Measurements from ENCODE around the gene SRC.

Gene SRC

DNA sequence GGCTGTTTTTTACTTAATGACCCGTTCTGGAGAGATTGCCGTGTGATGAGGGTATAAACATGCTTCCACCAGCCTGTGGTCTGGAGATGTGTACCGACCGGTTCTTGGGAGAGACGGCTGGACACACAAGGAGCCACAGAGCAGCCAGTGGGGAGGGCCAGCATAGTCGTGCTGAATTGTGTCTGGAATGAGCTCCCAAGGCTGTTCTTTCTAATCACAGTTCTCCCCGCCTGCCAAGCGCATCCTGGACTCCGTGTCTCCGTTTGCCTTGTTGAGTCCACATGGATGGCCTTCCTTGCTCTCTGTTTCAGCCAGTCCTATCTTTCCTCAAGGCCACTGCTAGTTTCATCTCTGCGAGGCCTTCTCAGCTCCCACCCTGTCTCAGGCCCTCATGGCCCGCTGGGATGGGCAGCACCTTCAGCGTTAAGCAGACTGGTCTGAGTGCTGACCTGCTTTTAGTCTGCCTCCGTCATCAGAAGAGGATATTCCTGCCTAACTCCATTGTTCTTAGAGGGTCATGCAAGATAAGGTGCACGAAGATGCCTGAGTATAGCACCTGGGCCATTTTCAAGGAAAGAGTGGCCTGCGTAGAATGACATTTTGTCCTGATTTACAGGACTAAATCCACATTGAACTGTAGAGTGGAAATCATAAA, 35.9 kb upstream of the SRC start:
- TF ChIP-seq, protein P1, sequence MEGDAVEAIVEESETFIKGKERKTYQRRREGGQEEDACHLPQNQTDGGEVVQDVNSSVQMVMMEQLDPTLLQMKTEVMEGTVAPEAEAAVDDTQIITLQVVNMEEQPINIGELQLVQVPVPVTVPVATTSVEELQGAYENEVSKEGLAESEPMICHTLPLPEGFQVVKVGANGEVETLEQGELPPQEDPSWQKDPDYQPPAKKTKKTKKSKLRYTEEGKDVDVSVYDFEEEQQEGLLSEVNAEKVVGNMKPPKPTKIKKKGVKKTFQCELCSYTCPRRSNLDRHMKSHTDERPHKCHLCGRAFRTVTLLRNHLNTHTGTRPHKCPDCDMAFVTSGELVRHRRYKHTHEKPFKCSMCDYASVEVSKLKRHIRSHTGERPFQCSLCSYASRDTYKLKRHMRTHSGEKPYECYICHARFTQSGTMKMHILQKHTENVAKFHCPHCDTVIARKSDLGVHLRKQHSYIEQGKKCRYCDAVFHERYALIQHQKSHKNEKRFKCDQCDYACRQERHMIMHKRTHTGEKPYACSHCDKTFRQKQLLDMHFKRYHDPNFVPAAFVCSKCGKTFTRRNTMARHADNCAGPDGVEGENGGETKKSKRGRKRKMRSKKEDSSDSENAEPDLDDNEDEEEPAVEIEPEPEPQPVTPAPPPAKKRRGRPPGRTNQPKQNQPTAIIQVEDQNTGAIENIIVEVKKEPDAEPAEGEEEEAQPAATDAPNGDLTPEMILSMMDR (IDR thresholded peaks at IDR 0.05; ENCODE audit: extremely low read depth, missing control alignments): no peak

DNA sequence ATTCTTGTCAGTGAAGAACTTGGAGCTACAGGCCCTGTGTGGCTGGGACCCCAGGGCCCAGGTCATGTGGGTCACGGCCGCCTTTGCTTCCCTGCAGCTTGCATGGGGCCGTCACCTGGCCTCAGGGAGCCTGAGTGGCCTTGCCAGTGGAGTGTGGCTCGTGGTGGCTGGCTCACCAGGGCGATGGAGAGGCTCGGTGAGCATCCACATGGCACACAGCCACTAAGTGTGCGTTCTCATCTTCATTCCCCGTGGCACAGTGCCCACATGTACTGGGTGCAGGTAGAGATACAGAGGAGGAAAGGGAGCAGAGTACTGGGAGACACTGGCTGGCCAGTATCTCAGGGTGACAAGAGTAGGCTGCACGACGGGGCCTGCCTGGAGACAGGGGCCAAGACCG, 35.0 kb upstream of the SRC start:
- DNase-seq (ENCODE audit: low spot score): no peak
- TF ChIP-seq, protein P1 (IDR thresholded peaks at IDR 0.05; ENCODE audit: extremely low read depth, missing control alignments): no peak

More for the DNA sequence above, 35.9 kb upstream of the SRC start:
- DNase-seq (ENCODE audit: low spot score): no peak

DNA sequence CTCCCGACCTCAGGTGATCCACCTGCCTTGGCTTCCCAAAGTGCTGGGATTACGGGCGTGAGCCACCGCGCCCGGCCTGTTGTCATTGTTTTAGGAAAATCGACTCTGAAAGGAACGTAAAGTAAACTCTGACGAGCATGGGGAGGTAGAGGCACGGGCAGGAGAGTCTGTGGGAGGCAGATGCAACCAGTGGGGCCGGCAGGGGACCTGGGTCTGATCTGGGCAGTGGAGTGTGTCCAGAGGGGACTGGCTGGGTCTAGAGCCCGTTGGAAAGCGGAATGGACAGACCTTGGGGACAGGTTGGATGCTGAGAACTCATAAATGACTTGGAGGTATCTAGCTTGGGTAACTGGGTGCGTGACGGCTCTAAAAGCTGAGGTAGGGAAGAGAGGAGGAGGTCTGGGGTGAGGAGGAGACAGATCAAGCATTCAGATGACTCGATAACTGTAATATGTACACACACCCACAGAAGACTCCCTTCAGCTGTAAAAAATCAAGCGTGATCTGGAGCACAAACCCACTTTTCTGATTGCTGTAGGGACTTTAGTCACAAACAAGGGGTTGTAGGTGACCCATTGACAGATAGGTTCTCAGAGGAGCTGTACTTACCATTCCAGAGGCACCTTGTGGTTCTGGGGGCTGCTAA, 34.1 kb upstream of the SRC start:
- DNase-seq (ENCODE audit: low spot score): no peak
- TF ChIP-seq, protein P1 (IDR thresholded peaks at IDR 0.05; ENCODE audit: extremely low read depth, missing control alignments): no peak

DNA sequence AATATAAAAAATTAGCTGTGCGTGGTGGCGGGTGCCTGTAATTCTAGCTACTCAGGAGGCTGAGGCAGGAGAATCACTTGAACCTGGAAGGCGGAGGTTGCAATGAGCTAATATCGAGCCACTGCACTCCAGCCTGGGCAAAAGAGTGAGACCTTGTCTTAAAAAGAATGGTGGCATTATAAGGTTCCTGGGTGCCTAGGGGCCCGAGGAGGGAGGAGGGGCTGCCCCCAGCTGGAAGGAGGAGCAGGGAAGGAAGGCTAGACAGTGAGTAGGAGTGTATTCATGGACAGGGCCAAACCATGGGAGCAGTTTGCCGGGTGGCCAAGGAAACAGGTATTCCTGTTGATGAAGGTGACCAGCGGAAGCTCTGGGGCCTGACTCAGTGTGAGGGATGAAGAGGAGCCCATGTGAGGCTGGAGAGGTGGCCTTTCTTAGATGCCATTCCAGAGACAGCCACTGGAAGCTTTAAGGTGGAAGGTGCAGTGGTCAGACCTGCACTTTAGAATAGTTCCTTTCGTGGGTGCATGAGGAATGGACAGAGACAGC, 32.3 kb upstream of the SRC start:
- no peak for DNase-seq (ENCODE audit: low spot score)
- TF ChIP-seq, protein P1 (IDR thresholded peaks at IDR 0.05; ENCODE audit: extremely low read depth, missing control alignments): no peak

DNA sequence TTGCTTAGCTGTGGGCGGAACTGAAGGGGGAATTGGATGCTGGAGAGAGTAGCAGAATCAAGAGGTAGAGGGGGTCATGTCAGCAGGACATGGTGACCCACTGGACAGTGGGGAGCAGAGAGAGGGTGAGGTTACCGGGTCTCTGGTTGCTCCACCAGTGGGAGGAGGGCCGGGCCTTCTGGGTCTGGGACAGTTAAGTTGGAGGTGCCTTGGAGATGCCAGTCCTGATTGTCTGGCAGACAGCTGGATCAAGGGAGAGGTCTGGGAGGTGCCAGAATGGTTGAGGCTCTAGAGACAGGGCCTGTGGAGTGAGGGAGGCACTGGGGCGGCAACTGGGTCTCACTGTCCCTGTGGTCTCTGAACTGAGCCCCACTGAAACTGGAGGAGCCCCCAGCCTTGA, 31.8 kb upstream of the SRC start:
- DNase-seq (ENCODE audit: low spot score): no peak

DNA sequence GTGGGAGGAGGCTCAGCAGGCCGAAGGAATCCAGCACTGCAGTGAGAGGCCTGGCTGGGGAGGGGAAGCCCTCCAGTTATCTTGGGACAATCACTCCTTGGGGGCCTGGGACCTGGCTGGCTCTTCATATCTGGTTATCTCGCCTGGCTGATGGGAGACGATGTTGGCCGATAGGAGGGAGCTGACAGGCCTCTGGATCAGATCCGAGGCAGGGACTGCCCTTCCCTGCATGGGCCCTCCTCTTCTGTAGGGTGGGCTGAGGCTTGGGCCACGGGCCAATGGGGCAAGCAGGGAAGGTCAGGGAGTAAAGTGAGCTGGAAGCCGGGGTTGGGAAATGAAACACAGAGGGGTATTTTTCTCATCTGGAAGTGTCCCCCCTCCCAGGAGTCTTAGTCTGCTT, 31.3 kb upstream of the SRC start:
- TF ChIP-seq, protein P1 (IDR thresholded peaks at IDR 0.05; ENCODE audit: extremely low read depth, missing control alignments): no peak
- DNase-seq (ENCODE audit: low spot score): no peak

More for the DNA sequence above, 31.8 kb upstream of the SRC start:
- TF ChIP-seq, protein P1 (IDR thresholded peaks at IDR 0.05; ENCODE audit: extremely low read depth, missing control alignments): no peak

DNA sequence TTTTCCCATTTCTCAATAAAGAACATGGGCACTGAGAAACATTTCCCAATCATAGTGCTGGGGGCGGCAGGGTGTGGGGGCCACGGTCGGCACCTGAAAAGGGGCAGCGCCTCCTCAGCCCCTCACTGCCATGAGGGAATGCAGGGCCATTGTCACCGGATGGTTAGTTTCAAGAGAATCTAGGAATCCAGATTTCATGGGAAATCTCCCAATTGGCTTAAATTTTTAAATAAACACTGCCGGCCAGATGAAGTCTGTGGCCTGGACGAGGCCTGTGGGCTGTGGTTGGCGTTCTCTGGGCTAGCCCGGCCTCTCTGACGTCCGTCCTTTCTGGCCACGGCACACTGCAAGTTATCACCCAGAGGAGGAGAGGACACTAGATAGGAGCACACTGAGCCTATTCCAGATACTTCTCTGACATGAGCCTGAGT, 30.9 kb upstream of the SRC start:
- TF ChIP-seq, protein P1 (IDR thresholded peaks at IDR 0.05; ENCODE audit: extremely low read depth, missing control alignments): no peak
- no peak for DNase-seq (ENCODE audit: low spot score)

All from GM20000 (cell line).